ENCODE data around the gene TNFRSF14. TPM values are rescaled to one million over a fixed set of nuclear protein-coding genes. Genes with fewer than 3 reads are reported as not detected.

Gene TNFRSF14
- total and polyA plus RNA-seq, 9 of the 15 experiments (the other 6 are each of a cell fraction or from before 2014, with no cell fraction given) = 0.11 to 2.3 (median 0.68) TPM; not detected in 2

DNA sequence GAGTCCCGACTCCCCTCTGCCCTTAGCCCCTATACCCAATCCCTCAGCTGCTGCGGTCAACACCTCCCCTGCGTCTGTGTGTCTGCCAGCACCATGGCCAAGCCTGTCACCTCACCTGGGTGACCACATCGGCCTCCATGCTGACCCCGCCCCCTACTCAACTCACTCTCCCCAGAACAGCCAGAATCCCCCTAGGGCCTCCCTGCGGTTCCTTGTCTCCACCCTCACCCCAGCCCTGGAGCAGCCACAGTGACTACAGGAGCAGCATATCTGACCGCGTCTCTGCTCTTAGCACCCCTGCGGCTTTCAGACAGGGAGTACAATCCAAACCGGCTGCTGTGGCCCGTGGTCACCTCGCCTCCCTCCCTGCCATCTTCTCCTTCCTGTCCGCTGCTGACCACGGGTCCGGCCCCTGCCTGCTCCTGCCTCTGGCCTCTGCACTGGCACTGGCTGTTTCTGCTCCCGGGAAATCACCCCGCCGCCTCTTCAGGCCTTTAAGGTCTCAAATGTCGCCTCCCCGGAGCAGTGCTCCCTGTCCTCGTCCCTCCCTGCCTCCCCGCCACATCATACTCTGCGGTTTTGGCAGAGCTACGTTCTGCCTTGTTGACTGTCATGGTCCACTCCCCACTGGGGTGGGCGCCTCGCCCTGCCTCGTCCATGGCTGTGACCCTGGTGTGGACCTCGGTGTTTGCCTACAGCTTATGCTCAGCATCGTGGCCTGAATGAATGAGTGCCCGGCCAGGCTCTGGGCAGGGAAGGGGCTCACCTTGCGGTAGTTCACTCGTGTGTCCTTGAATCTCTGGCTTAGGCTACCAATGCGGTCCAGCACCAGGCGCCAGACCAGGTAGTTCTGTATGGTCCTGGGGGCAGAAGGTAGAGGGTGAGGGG, 41.5 kb downstream of the TNFRSF14 start:
- FAIRE-seq = no peak
- Histone ChIP-seq H3K4me1 (replicated peaks in 1 of 2; ENCODE audit: control insufficient read depth in 2 of 2, insufficient read depth in 2 of 2, low read length in 2 of 2) (peaks cover 0 to 50% of the 10 kb centered on the region in 2 experiments; a peak in 2 of 5 replicates), H3K79me2 (ENCODE audit: control insufficient read depth, insufficient read depth, low read length) (no peaks in the 10 kb centered on the region), H3K27me3 (ENCODE audit: control insufficient read depth in 2 of 2, insufficient read depth in 2 of 2, low read length in 2 of 2) (peaks cover 28 to 67% of the 10 kb centered on the region in 2 experiments; a peak in 4 of 5 replicates), H2AFZ (ENCODE audit: low read depth, low read length) (no peak overlapping the region), H3K27ac (ENCODE audit: extremely low read depth, low read depth, low read length) (no peak overlapping the region), H3K4me2 (ENCODE audit: insufficient read depth, low read length) (no peak overlapping the region), H3K4me3 (no peak overlapping the region), H3K36me3 (ENCODE audit: control insufficient read depth, insufficient read depth, low read length) (no peaks in the 10 kb centered on the region), H3K9me3 (replicated peaks; ENCODE audit: control insufficient read depth, insufficient read depth, low read depth, low read length) (no peaks in the 10 kb centered on the region), H3K9ac (ENCODE audit: insufficient read depth in 1 of 2, low read depth in 2 of 2, low read length in 2 of 2) (peak overlapping the region in 1 of 2 experiments; percentile 62; a peak in 2 of 4 replicates), H4K20me1 (replicated peaks; ENCODE audit: control insufficient read depth, insufficient read depth, low read length) (0 out of 2 replicates have a peak, but pooled peaks cover 11% of the 10 kb centered on the region), H3K9me1 (ENCODE audit: control insufficient read depth, insufficient read depth, low read length) (no peaks in the 10 kb centered on the region)
- BruUV-seq (replicated peaks) = no TSS peak
- intact Hi-C loops (cut with micrococcal nuclease) (no loop called here), in situ Hi-C loops (cut with MboI) (no loop called here)
- DNase-seq (ENCODE audit: extremely low read depth in 1 of 4, low spot score in 3 of 4) = peak in 3 of 4 experiments; percentile 26 to 39 (median 35)
- TF ChIP-seq, protein P1, sequence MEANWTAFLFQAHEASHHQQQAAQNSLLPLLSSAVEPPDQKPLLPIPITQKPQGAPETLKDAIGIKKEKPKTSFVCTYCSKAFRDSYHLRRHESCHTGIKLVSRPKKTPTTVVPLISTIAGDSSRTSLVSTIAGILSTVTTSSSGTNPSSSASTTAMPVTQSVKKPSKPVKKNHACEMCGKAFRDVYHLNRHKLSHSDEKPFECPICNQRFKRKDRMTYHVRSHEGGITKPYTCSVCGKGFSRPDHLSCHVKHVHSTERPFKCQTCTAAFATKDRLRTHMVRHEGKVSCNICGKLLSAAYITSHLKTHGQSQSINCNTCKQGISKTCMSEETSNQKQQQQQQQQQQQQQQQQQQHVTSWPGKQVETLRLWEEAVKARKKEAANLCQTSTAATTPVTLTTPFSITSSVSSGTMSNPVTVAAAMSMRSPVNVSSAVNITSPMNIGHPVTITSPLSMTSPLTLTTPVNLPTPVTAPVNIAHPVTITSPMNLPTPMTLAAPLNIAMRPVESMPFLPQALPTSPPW (CRISPR knock-in tag; IDR thresholded peaks at IDR 0.05) = peak; percentile 51; the same call in 1 of the 2 replicates
- TF ChIP-seq, protein P2, sequence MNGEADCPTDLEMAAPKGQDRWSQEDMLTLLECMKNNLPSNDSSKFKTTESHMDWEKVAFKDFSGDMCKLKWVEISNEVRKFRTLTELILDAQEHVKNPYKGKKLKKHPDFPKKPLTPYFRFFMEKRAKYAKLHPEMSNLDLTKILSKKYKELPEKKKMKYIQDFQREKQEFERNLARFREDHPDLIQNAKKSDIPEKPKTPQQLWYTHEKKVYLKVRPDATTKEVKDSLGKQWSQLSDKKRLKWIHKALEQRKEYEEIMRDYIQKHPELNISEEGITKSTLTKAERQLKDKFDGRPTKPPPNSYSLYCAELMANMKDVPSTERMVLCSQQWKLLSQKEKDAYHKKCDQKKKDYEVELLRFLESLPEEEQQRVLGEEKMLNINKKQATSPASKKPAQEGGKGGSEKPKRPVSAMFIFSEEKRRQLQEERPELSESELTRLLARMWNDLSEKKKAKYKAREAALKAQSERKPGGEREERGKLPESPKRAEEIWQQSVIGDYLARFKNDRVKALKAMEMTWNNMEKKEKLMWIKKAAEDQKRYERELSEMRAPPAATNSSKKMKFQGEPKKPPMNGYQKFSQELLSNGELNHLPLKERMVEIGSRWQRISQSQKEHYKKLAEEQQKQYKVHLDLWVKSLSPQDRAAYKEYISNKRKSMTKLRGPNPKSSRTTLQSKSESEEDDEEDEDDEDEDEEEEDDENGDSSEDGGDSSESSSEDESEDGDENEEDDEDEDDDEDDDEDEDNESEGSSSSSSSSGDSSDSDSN (IDR thresholded peaks at IDR 0.05; ENCODE audit: borderline replicate concordance in 1 of 2, low read depth in 2 of 2, low read length in 2 of 2) = 0 out of 4 replicates have a peak, but pooled peaks of 1 of the 2 experiments have one; percentile 42
- TF ChIP-seq ZNF133 (CRISPR knock-in tag; IDR thresholded peaks at IDR 0.05) (no peak), ZBTB7A (IDR thresholded peaks at IDR 0.05; ENCODE audit: borderline replicate concordance, control insufficient read depth, low read depth, low read length) (0 out of 2 replicates have a peak, but pooled peaks have one; percentile 12), ZNF263 (CRISPR knock-in tag; IDR thresholded peaks at IDR 0.05; ENCODE audit: borderline replicate concordance) (peak; percentile 87)
- CTCF ChIA-PET (ENCODE audit: low intra/inter-chr PET ratio) = no interaction called here
- ATAC-seq = peak; percentile 65
- POLR2A ChIA-PET = interaction anchor here (0.5 to 1.2 kb wide), 4 partner anchors 12 to 377 kb away, joined by 3 to 4 read pairs (median 3); no protein-coding TSS in a partner anchor
- WGBS (ENCODE audit: insufficient coverage, low coverage, missing lambda C conversion rate) = 4% methylated on average over 31 of the region's 34 CpGs
